ENCODE results near the gene SETMAR. TPM values are rescaled to one million over a fixed set of nuclear protein-coding genes. Genes with fewer than 3 reads are reported as not detected.
"Not testable (repeated sequence)": the region's sequence is repeated elsewhere in the genome, so short reads cannot be mapped to it uniquely, and the experiment has no call there.

Gene SETMAR
- total and polyA plus RNA-seq, 5 experiments from 2014 or later: 8.0 to 18.3 (median 15.1) TPM

GRCh38 chr3:4296454-4296853, 6.7 kb upstream of the SETMAR start:
- peaks cover 6 to 15% (median 13%) of the 10 kb centered on the region in 4 donors for H3K4me1 Mint-ChIP-seq
- H3K27me3 Mint-ChIP-seq, ATAC-seq, H3K36me3 Mint-ChIP-seq, DNase-seq, H3K27ac Mint-ChIP-seq, H3K9me3 Mint-ChIP-seq, H3K4me3 Mint-ChIP-seq, POLR2A ChIA-PET: not testable (repeated sequence)

- no peaks in the 10 kb centered on the region for H3K36me3 Mint-ChIP-seq
- H3K4me3 Mint-ChIP-seq: no peak overlapping the region
- POLR2A ChIA-PET: no interaction called here
- DNase-seq (no peak), ATAC-seq (no peak)
- H3K4me1 Mint-ChIP-seq: peaks cover 5 to 12% (median 8%) of the 10 kb centered on the region in 4 donors
- H3K27ac Mint-ChIP-seq: peak overlapping the region in 1 of 10 donors; percentile 22
- no peaks in the 10 kb centered on the region for H3K27me3 Mint-ChIP-seq
- no peaks in the 10 kb centered on the region for H3K9me3 Mint-ChIP-seq
Measured at GRCh38 chr3:4297486-4297885, 5.7 kb upstream of the SETMAR start.

DNA sequence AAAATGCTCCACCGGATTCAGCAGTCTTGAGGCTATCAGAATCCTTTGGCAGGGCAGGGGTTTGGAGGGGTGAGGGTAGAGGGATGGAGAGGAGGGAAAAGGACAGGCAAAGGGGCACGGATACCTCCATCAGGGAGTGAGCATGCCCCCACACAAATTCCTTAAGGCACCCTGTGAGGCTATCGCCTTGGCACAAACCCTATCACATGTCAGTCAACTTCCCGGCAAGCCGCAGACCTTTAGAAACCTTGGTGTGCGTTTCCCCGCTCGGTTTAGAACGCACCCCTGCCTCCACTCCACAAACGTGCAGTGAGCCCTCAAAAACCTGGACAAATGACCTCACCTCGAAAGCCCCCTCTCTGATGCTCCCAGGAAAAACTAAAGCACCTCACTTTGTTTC, 422 bp upstream of the SETMAR start:
- POLR2A ChIA-PET: interaction anchor here (0.7 to 1.0 kb wide), 2 partner anchors 12 to 1128 kb away, joined by 3 to 4 read pairs; no protein-coding TSS in a partner anchor
- Mint-ChIP-seq H3K4me1 (peaks cover 4 to 30% (median 22%) of the 10 kb centered on the region in 4 donors), H3K27ac (peak overlapping the region; percentile 92 to 100 (median 97)), H3K36me3 (peaks cover 0 to 8% (median 6%) of the 10 kb centered on the region in 3 donors), H3K9me3 (no peaks in the 10 kb centered on the region), H3K4me3 (peak overlapping the region; percentile 89 to 100 (median 96)), H3K27me3 (no peaks in the 10 kb centered on the region)
- DNase-seq (peak in 1 of 10 donors; percentile 8), ATAC-seq (no peak)

DNA sequence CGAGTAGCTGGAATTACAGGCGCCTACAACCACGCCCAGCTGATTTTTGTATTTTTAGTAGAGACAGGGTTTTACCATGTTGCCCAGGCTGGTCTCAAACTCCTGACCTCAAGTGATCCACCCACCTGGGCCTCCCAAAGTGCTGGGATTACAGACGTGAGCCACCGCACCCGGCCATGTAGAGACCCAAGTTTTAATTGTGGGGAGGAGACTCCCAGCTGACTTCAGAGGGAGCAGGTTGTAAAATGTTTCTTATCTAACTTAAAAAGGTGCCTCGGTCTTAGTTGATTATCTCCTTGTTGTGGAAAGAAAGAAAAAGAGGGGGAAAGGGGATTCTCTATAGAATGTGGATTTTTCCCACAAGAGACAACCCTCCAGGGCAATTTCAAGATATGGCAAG, 2.0 kb downstream of the SETMAR start:
- POLR2A ChIA-PET: not testable (repeated sequence)
- peak overlapping the region in 8 of 10 donors; percentile 9 to 99 (median 24) for H3K4me3 Mint-ChIP-seq

DNA sequence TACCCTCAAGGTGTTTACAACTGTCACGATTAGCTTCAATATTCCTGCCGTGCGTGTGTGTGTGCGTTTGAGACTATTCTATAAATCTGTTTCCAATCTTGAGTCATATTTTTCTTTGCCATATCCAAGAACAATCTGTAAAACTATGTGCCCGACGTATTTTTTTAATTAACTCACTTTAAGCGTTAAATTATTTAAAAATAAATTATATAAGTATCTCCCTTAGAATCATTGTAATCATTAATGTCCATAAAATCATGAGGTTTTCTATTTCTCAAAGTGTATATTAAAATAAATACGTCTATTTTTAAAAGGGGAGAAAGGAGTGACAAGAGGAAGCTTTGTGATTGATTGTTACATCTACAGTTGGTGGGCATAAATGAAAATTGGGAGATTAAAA, 2.9 kb downstream of the SETMAR start:
- DNase-seq (no peak), ATAC-seq (no peak)
- peaks cover 0 to 14% (median 10%) of the 10 kb centered on the region in 3 donors for H3K36me3 Mint-ChIP-seq
- H3K4me1 Mint-ChIP-seq: peaks cover 6 to 41% (median 29%) of the 10 kb centered on the region in 4 donors
- no peaks in the 10 kb centered on the region for H3K27me3 Mint-ChIP-seq
- H3K9me3 Mint-ChIP-seq: no peaks in the 10 kb centered on the region
- no peak overlapping the region for H3K4me3 Mint-ChIP-seq
- no peak overlapping the region for H3K27ac Mint-ChIP-seq
- POLR2A ChIA-PET: no interaction called here

More for the DNA sequence above, 2.0 kb downstream of the SETMAR start:
- ATAC-seq, DNase-seq, H3K27me3 Mint-ChIP-seq, H3K9me3 Mint-ChIP-seq: not testable (repeated sequence)
- Mint-ChIP-seq H3K27ac (peak overlapping the region in 4 of 10 donors; percentile 7 to 92 (median 44)), H3K4me1 (peaks cover 4 to 39% (median 26%) of the 10 kb centered on the region in 4 donors), H3K36me3 (peaks cover 0 to 10% (median 9%) of the 10 kb centered on the region in 3 donors)

GRCh38 chr3:4306860-4307259, 3.7 kb downstream of the SETMAR start:
- POLR2A ChIA-PET: no interaction called here
- H3K36me3 Mint-ChIP-seq: peaks cover 0 to 17% (median 12%) of the 10 kb centered on the region in 3 donors
- peaks cover 8 to 47% (median 32%) of the 10 kb centered on the region in 4 donors for H3K4me1 Mint-ChIP-seq
- no peak overlapping the region for H3K4me3 Mint-ChIP-seq
- H3K27me3 Mint-ChIP-seq: no peaks in the 10 kb centered on the region
- DNase-seq (no peak), ATAC-seq (no peak)
- H3K27ac Mint-ChIP-seq: peak overlapping the region in 1 of 10 donors; percentile 76
- no peaks in the 10 kb centered on the region for H3K9me3 Mint-ChIP-seq

- DNase-seq: no peak
- H3K27me3 Mint-ChIP-seq: no peaks in the 10 kb centered on the region
- peak overlapping the region in 3 of 10 donors; percentile 31 to 66 (median 57) for H3K27ac Mint-ChIP-seq
- ATAC-seq: no peak
- H3K4me3 Mint-ChIP-seq: no peak overlapping the region
- peaks cover 6 to 40% (median 21%) of the 10 kb centered on the region in 4 donors for H3K4me1 Mint-ChIP-seq
- H3K36me3 Mint-ChIP-seq: peaks cover 8 to 32% (median 20%) of the 10 kb centered on the region in 3 donors
- no peaks in the 10 kb centered on the region for H3K9me3 Mint-ChIP-seq
- POLR2A ChIA-PET: no interaction called here
Measured at GRCh38 chr3:4309491-4310128, 6.4 kb downstream of the SETMAR start.

DNA sequence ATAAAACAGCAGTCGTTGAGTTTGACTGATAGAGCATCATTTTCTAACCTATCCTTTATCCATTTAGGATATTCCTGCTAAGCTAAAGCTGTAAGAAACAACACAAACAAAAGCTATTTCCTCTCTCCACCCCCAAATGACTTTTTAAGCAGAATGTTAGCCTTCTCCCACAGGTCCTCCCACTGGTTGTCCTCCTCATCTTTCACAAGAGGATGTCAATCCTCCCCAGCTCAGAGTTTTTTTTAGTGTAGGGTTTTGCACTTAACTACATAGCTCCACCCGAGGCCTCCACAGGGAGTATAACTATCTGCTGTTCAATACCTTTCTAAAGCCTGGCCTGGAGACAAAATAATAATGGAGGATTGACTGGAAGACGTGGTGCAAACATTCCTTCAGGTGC, 7.8 kb downstream of the SETMAR start:
- ATAC-seq: no peak
- peaks cover 4 to 30% (median 13%) of the 10 kb centered on the region in 4 donors for H3K4me1 Mint-ChIP-seq

GRCh38 chr3:4311496-4311895, 8.3 kb downstream of the SETMAR start:
- ATAC-seq (no peak), DNase-seq (no peak)
- Mint-ChIP-seq H3K36me3 (peaks cover 17 to 42% (median 26%) of the 10 kb centered on the region in 3 donors), H3K27ac (no peak overlapping the region), H3K27me3 (no peaks in the 10 kb centered on the region), H3K9me3 (peaks cover 0 to 4% (median 0%) of the 10 kb centered on the region in 9 donors), H3K4me3 (no peak overlapping the region), H3K4me1 (peaks cover 4 to 30% (median 13%) of the 10 kb centered on the region in 4 donors)
- POLR2A ChIA-PET: no interaction called here

More for the DNA sequence above, 7.8 kb downstream of the SETMAR start:
- Mint-ChIP-seq H3K36me3 (peaks cover 13 to 38% (median 21%) of the 10 kb centered on the region in 3 donors), H3K9me3 (peaks cover 0 to under 1% (median 0%) of the 10 kb centered on the region in 9 donors), H3K27me3 (no peaks in the 10 kb centered on the region), H3K4me3 (no peak overlapping the region), H3K27ac (peak overlapping the region in 3 of 10 donors; percentile 37 to 86 (median 52))
- POLR2A ChIA-PET: no interaction called here
- no peak for DNase-seq

GRCh38 chr3:4313606-4314293, 10.6 kb downstream of the SETMAR start:
- H3K9me3 Mint-ChIP-seq: peaks cover 0 to 5% (median 0%) of the 10 kb centered on the region in 9 donors
- POLR2A ChIA-PET: no interaction called here
- no peaks in the 10 kb centered on the region for H3K27me3 Mint-ChIP-seq
- no peak for DNase-seq
- H3K4me1 Mint-ChIP-seq: peaks cover 4 to 25% (median 8%) of the 10 kb centered on the region in 4 donors
- H3K27ac Mint-ChIP-seq: peak overlapping the region in 2 of 10 donors; percentile 1 to 11
- H3K36me3 Mint-ChIP-seq: peaks cover 17 to 37% (median 32%) of the 10 kb centered on the region in 3 donors
- H3K4me3 Mint-ChIP-seq: no peak overlapping the region
- ATAC-seq: no peak

GRCh38 chr3:4314688-4315087, 11.5 kb downstream of the SETMAR start:
- H3K27ac Mint-ChIP-seq: no peak overlapping the region
- H3K4me1 Mint-ChIP-seq: peaks cover 1 to 21% (median 7%) of the 10 kb centered on the region in 4 donors
- POLR2A ChIA-PET: no interaction called here
- ATAC-seq (no peak), DNase-seq (no peak)
- H3K36me3 Mint-ChIP-seq: peaks cover 23 to 38% (median 37%) of the 10 kb centered on the region in 3 donors
- no peaks in the 10 kb centered on the region for H3K27me3 Mint-ChIP-seq
- H3K9me3 Mint-ChIP-seq: peaks cover 0 to 8% (median 2%) of the 10 kb centered on the region in 9 donors
- no peak overlapping the region for H3K4me3 Mint-ChIP-seq

- ATAC-seq (no peak), DNase-seq (no peak)
- peaks cover 0 to 12% (median 3%) of the 10 kb centered on the region in 4 donors for H3K4me1 Mint-ChIP-seq
- POLR2A ChIA-PET: no interaction called here
- peaks cover 0 to 8% (median 2%) of the 10 kb centered on the region in 9 donors for H3K9me3 Mint-ChIP-seq
- no peak overlapping the region for H3K4me3 Mint-ChIP-seq
- H3K36me3 Mint-ChIP-seq: peaks cover 11 to 28% (median 11%) of the 10 kb centered on the region in 3 donors
- peak overlapping the region in 2 of 10 donors; percentile 34 to 49 for H3K27ac Mint-ChIP-seq
- H3K27me3 Mint-ChIP-seq: no peaks in the 10 kb centered on the region
Measured at GRCh38 chr3:4320096-4320911, 17.1 kb downstream of the SETMAR start.
